ENCODE measurements around the gene C1orf226.

DNA sequence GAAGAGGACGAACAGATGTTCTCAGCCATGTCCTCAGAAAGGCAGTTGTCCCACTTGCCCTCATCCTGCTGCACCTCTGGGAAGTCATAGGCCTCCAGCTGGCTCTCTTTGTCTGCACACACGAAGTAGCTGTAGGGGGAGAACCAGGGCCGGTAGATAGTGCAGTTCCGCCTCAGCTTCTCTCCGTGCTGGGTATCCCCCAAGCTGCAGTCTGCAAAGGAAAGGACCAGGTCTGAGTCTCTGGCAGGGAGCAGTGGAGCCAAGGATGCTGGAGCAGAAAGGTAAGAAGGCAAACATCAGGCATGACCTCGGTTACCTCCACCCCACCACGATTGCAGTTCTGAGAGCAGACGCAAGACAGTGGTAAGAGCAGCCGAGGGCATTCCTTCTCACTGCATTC, 7.1 kb upstream of the C1orf226 start:
- TF ChIP-seq CTCF (IDR thresholded peaks at IDR 0.05; ENCODE audit: low read depth, low read length, missing input control) (no peak), RAD21 (IDR thresholded peaks at IDR 0.05) (no peak), JUND (IDR thresholded peaks at IDR 0.05) (no peak), HNF4G (IDR thresholded peaks at IDR 0.05) (no peak), GABPA (IDR thresholded peaks at IDR 0.05 in 1 of 2, conservative IDR thresholded peaks at IDR 0.05 in 1 of 2) (no peak), YY1 (IDR thresholded peaks at IDR 0.05) (no peak), ATF3 (IDR thresholded peaks at IDR 0.05) (no peak), EGR1 (IDR thresholded peaks at IDR 0.05; ENCODE audit: low read depth in 2 of 2) (no peak), TAF1 (conservative IDR thresholded peaks at IDR 0.05) (no peak), NR2F2 (IDR thresholded peaks at IDR 0.05) (no peak)
- TF ChIP-seq, protein P1, sequence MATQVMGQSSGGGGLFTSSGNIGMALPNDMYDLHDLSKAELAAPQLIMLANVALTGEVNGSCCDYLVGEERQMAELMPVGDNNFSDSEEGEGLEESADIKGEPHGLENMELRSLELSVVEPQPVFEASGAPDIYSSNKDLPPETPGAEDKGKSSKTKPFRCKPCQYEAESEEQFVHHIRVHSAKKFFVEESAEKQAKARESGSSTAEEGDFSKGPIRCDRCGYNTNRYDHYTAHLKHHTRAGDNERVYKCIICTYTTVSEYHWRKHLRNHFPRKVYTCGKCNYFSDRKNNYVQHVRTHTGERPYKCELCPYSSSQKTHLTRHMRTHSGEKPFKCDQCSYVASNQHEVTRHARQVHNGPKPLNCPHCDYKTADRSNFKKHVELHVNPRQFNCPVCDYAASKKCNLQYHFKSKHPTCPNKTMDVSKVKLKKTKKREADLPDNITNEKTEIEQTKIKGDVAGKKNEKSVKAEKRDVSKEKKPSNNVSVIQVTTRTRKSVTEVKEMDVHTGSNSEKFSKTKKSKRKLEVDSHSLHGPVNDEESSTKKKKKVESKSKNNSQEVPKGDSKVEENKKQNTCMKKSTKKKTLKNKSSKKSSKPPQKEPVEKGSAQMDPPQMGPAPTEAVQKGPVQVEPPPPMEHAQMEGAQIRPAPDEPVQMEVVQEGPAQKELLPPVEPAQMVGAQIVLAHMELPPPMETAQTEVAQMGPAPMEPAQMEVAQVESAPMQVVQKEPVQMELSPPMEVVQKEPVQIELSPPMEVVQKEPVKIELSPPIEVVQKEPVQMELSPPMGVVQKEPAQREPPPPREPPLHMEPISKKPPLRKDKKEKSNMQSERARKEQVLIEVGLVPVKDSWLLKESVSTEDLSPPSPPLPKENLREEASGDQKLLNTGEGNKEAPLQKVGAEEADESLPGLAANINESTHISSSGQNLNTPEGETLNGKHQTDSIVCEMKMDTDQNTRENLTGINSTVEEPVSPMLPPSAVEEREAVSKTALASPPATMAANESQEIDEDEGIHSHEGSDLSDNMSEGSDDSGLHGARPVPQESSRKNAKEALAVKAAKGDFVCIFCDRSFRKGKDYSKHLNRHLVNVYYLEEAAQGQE (IDR thresholded peaks at IDR 0.05) = no peak

All from liver (tissue), 3 donors.